ENCODE measurements around the gene PRUNE2.

The PRUNE2 gene

GRCh38 chr9:76654051-76654461 is 251.9 kb downstream of the PRUNE2 start:
- DNase-seq (ENCODE audit: low spot score) (no peak), ATAC-seq (ENCODE audit: low read depth) (no peak)
- TF ChIP-seq, protein P1, sequence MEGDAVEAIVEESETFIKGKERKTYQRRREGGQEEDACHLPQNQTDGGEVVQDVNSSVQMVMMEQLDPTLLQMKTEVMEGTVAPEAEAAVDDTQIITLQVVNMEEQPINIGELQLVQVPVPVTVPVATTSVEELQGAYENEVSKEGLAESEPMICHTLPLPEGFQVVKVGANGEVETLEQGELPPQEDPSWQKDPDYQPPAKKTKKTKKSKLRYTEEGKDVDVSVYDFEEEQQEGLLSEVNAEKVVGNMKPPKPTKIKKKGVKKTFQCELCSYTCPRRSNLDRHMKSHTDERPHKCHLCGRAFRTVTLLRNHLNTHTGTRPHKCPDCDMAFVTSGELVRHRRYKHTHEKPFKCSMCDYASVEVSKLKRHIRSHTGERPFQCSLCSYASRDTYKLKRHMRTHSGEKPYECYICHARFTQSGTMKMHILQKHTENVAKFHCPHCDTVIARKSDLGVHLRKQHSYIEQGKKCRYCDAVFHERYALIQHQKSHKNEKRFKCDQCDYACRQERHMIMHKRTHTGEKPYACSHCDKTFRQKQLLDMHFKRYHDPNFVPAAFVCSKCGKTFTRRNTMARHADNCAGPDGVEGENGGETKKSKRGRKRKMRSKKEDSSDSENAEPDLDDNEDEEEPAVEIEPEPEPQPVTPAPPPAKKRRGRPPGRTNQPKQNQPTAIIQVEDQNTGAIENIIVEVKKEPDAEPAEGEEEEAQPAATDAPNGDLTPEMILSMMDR (IDR thresholded peaks at IDR 0.05; ENCODE audit: poor library complexity, severe bottlenecking) = no peak
- H3K36me3 ChIP-seq (ENCODE audit: low read depth) = no peaks in the 10 kb centered on the region
- H3K4me3 ChIP-seq (ENCODE audit: severe bottlenecking) = no peak overlapping the region
- H3K27ac ChIP-seq (ENCODE audit: poor library complexity, severe bottlenecking) = peak overlapping the region; percentile 92
- no peaks in the 10 kb centered on the region for H3K9me3 ChIP-seq (ENCODE audit: severe bottlenecking)
- H3K4me1 ChIP-seq (ENCODE audit: insufficient read depth, poor library complexity, severe bottlenecking) = peaks cover 32% of the 10 kb centered on the region
- no peaks in the 10 kb centered on the region for H3K27me3 ChIP-seq (ENCODE audit: insufficient read depth, poor library complexity, severe bottlenecking)

DNA sequence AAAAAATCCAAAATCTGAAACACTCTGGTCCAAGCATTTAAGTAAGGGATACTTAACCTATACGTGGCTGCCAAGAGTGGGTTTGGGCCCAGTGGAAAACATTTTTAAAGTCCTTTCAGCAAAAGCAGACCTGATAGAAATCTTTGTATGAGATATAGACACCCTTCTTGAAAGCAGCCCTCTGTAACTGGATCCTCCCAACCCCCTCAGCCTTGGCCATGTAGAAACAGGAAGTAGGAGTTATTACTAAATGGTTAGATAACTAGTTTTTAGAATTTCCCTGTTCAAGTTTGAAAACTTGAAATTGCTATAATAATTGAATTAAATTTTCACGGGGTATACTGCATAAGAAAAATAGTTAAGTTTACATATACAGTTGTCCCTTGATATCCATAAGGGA is 253.0 kb downstream of the PRUNE2 start:
- TF ChIP-seq, protein P1 (IDR thresholded peaks at IDR 0.05; ENCODE audit: poor library complexity, severe bottlenecking) = no peak
- H3K4me1 ChIP-seq (ENCODE audit: insufficient read depth, poor library complexity, severe bottlenecking) = peaks cover 32% of the 10 kb centered on the region
- no peaks in the 10 kb centered on the region for H3K9me3 ChIP-seq (ENCODE audit: severe bottlenecking)
- DNase-seq (ENCODE audit: low spot score) (no peak), ATAC-seq (ENCODE audit: low read depth) (no peak)
- no peaks in the 10 kb centered on the region for H3K36me3 ChIP-seq (ENCODE audit: low read depth)
- peak overlapping the region; percentile 92 for H3K27ac ChIP-seq (ENCODE audit: poor library complexity, severe bottlenecking)
- H3K27me3 ChIP-seq (ENCODE audit: insufficient read depth, poor library complexity, severe bottlenecking) = no peaks in the 10 kb centered on the region
- no peak overlapping the region for H3K4me3 ChIP-seq (ENCODE audit: severe bottlenecking)

DNA sequence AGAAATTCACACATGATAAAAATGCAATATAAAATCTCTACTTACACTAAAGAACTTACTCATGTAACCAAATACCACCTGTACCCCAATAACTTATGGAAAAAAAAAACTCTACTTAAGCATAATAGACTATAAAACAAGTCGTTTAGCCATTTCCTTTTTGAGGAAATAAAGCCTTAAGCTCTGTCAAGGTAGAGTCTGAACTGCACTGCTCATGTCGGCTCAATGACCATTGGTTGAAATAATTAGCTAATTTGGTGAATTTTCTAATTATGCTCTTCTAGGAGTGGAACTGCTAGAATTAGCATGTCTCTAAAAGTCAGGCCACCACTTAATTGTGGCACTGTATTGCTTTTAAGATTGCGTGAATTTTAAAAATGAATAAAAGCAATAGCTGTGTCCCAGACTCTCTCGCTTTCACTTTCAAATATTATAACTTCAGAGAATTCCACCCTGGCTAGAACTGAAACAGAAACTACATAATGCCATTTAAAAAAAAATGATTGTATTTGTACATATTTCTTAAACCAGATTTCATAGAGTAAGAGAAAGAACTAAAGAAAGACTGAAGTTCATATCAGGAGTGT is 254.7 kb downstream of the PRUNE2 start:
- H3K9me3 ChIP-seq (ENCODE audit: severe bottlenecking) = no peaks in the 10 kb centered on the region
- peaks cover 32% of the 10 kb centered on the region for H3K4me1 ChIP-seq (ENCODE audit: insufficient read depth, poor library complexity, severe bottlenecking)
- H3K4me3 ChIP-seq (ENCODE audit: severe bottlenecking) = no peak overlapping the region
- TF ChIP-seq, protein P1 (IDR thresholded peaks at IDR 0.05; ENCODE audit: poor library complexity, severe bottlenecking) = no peak
- DNase-seq (ENCODE audit: low spot score) = no peak
- H3K27me3 ChIP-seq (ENCODE audit: insufficient read depth, poor library complexity, severe bottlenecking) = no peaks in the 10 kb centered on the region
- no peaks in the 10 kb centered on the region for H3K36me3 ChIP-seq (ENCODE audit: low read depth)
- no peak overlapping the region for H3K27ac ChIP-seq (ENCODE audit: poor library complexity, severe bottlenecking)
- no peak for ATAC-seq (ENCODE audit: low read depth)

GRCh38 chr9:76650692-76651091 is 255.2 kb downstream of the PRUNE2 start:
- H3K9me3 ChIP-seq (ENCODE audit: severe bottlenecking) = no peaks in the 10 kb centered on the region
- ATAC-seq (ENCODE audit: low read depth) (no peak), DNase-seq (ENCODE audit: low spot score) (no peak)
- peaks cover 27% of the 10 kb centered on the region for H3K4me1 ChIP-seq (ENCODE audit: insufficient read depth, poor library complexity, severe bottlenecking)
- TF ChIP-seq, protein P1 (IDR thresholded peaks at IDR 0.05; ENCODE audit: poor library complexity, severe bottlenecking) = no peak
- no peak overlapping the region for H3K4me3 ChIP-seq (ENCODE audit: severe bottlenecking)
- no peak overlapping the region for H3K27ac ChIP-seq (ENCODE audit: poor library complexity, severe bottlenecking)
- H3K27me3 ChIP-seq (ENCODE audit: insufficient read depth, poor library complexity, severe bottlenecking) = no peaks in the 10 kb centered on the region
- no peaks in the 10 kb centered on the region for H3K36me3 ChIP-seq (ENCODE audit: low read depth)

- Histone ChIP-seq H3K4me3 (ENCODE audit: severe bottlenecking) (no peak overlapping the region), H3K4me1 (ENCODE audit: insufficient read depth, poor library complexity, severe bottlenecking) (peaks cover 19% of the 10 kb centered on the region), H3K9me3 (ENCODE audit: severe bottlenecking) (no peaks in the 10 kb centered on the region), H3K27me3 (ENCODE audit: insufficient read depth, poor library complexity, severe bottlenecking) (no peaks in the 10 kb centered on the region), H3K36me3 (ENCODE audit: low read depth) (no peaks in the 10 kb centered on the region), H3K27ac (ENCODE audit: poor library complexity, severe bottlenecking) (no peak overlapping the region)
- no peak for ATAC-seq (ENCODE audit: low read depth)
- no peak for DNase-seq (ENCODE audit: low spot score)
- TF ChIP-seq, protein P1 (IDR thresholded peaks at IDR 0.05; ENCODE audit: poor library complexity, severe bottlenecking) = no peak
Observed at GRCh38 chr9:76649894-76650293, 256.0 kb downstream of the PRUNE2 start.

Data from RWPE2 (cell line).